Neutrophil (primary cell): ENCODE results near the gene METTL16.

Experiments used
- H3K27ac ChIP-seq: fragments of 200-600 bp; sonication (generic); 2 replicates; pipeline ENCODE4 v1.5.1; 2016; ENCODE audit warnings: mild to moderate bottlenecking, moderate library complexity
- H3K27me3 ChIP-seq: fragments of 200-600 bp; sonication (generic); 2 replicates; pipeline ENCODE4 v1.6.0; 2016; ENCODE audit warnings: mild to moderate bottlenecking
- H3K36me3 ChIP-seq: fragments of 200-600 bp; sonication (generic); 2 replicates; pipeline ENCODE4 v1.5.1; 2017
- H3K4me1 ChIP-seq, 2 experiments: fragments of 200-600 bp in 1 of 2; sonication (generic) in 1 of 2; 1 replicate in 1 of 2; 2 replicates in 1 of 2; pipeline versions ENCODE4 v1.5.1 to v1.6.1; 2013 to 2016; ENCODE audit warnings: low read depth in 1 of 2, low read length in 1 of 2, mild to moderate bottlenecking in 1 of 2, moderate library complexity in 1 of 2; ENCODE audit not compliant: control insufficient read depth in 1 of 2, insufficient read depth in 1 of 2
- H3K4me3 ChIP-seq, 2 experiments: fragments of 200-600 bp in 1 of 2; sonication (generic) in 1 of 2; 1 replicate in 1 of 2; 2 replicates in 1 of 2; pipeline ENCODE4 v1.5.1; 2013 to 2016; ENCODE audit warnings: low read depth in 1 of 2, low read length in 1 of 2, mild to moderate bottlenecking in 1 of 2, moderate library complexity in 1 of 2
- H3K9me3 ChIP-seq: fragments of 200-600 bp; sonication (generic); 2 replicates; pipeline ENCODE4 v1.5.1; 2016
- CTCF ChIP-seq: fragments of 200-600 bp; sonication (generic); IDR thresholded peaks from 2 replicates; pipeline ENCODE4 v1.5.1; 2016; ENCODE audit warnings: antibody characterized with exemption

Gene METTL16

GRCh38 chr17:2400877-2401425 is 110.7 kb downstream of the METTL16 start, which contains the start of gene MNT:
Gene MNT, minus strand, starts transcription at chr17:2401060. Its CDS starts 348 bp downstream, at chr17:2400712.
- H3K4me1 ChIP-seq, result peaks cover 70 to 77% of the 10 kb centered on the region in 2 experiments
- peak; percentile 36 for TF ChIP-seq CTCF
- peak within 1 kb of the TSS; percentile 69 to 95 for H3K4me3 ChIP-seq
- H3K27ac ChIP-seq, result peak within 1 kb of the TSS; percentile 100
- H3K27me3 ChIP-seq, result no peaks in the 10 kb centered on the region
- H3K36me3 ChIP-seq, result no peaks in the 10 kb centered on the region
- no peaks in the 10 kb centered on the region for H3K9me3 ChIP-seq

- H3K9me3 ChIP-seq, result no peaks in the 10 kb centered on the region
- peak overlapping the region; percentile 69 to 95 for H3K4me3 ChIP-seq
- peaks cover 75 to 82% of the 10 kb centered on the region in 2 experiments for H3K4me1 ChIP-seq
- no peaks in the 10 kb centered on the region for H3K36me3 ChIP-seq
- no peaks in the 10 kb centered on the region for H3K27me3 ChIP-seq
- TF ChIP-seq CTCF, result peak; percentile 10
- peak overlapping the region; percentile 100 for H3K27ac ChIP-seq
Observed at GRCh38 chr17:2400474-2400866, 111.2 kb downstream of the METTL16 start.

GRCh38 chr17:2399572-2400473 is 111.9 kb downstream of the METTL16 start:
- peak overlapping the region; percentile 69 to 95 for H3K4me3 ChIP-seq
- H3K27me3 ChIP-seq, result no peaks in the 10 kb centered on the region
- no peaks in the 10 kb centered on the region for H3K9me3 ChIP-seq
- peak; percentile 13 for TF ChIP-seq CTCF
- peaks cover 79 to 85% of the 10 kb centered on the region in 2 experiments for H3K4me1 ChIP-seq
- no peaks in the 10 kb centered on the region for H3K36me3 ChIP-seq
- H3K27ac ChIP-seq, result peak overlapping the region; percentile 100

- peak overlapping the region; percentile 69 to 95 for H3K4me3 ChIP-seq
Observed at GRCh38 chr17:2398655-2399571, 112.8 kb downstream of the METTL16 start.

More at GRCh38 chr17:2398655-2399571, 112.8 kb downstream of the METTL16 start:
- Histone ChIP-seq H3K9me3 (no peaks in the 10 kb centered on the region), H3K27me3 (no peaks in the 10 kb centered on the region), H3K36me3 (no peaks in the 10 kb centered on the region), H3K27ac (peak overlapping the region; percentile 100), H3K4me1 (peaks cover 78 to 87% of the 10 kb centered on the region in 2 experiments)
- no peak for TF ChIP-seq CTCF
